NOMO-1 treated with dmso at 0.1 percent for 144 hours (cell line): ENCODE data around the gene EFNB1.

Source experiments
- DNase-seq: peaks from one replicate; lab custom pipeline; 2025; ENCODE audit not compliant: unreplicated experiment; lab: John Stamatoyannopoulos, UW

EFNB1 gene

DNA sequence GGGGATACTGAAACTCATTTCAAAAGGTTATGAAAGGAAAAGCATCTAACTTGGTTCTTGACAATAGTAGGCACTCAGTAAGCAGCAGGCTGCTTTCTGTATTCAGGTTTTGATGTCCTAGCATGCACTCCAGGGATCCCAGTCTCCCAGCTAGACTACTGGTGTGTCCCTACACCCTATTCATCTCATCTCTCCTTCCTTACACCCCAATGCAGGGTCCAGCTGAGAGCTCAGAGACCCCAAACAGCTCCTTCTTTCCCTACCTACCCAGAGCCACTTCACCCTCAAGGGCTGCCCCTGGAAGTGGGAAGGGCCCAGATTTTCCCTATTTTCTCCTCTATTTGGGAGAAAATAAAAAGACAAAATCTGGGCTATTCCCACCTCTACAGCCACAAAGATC is 1.6 kb upstream of the EFNB1 start:
- no peak for DNase-seq

DNA sequence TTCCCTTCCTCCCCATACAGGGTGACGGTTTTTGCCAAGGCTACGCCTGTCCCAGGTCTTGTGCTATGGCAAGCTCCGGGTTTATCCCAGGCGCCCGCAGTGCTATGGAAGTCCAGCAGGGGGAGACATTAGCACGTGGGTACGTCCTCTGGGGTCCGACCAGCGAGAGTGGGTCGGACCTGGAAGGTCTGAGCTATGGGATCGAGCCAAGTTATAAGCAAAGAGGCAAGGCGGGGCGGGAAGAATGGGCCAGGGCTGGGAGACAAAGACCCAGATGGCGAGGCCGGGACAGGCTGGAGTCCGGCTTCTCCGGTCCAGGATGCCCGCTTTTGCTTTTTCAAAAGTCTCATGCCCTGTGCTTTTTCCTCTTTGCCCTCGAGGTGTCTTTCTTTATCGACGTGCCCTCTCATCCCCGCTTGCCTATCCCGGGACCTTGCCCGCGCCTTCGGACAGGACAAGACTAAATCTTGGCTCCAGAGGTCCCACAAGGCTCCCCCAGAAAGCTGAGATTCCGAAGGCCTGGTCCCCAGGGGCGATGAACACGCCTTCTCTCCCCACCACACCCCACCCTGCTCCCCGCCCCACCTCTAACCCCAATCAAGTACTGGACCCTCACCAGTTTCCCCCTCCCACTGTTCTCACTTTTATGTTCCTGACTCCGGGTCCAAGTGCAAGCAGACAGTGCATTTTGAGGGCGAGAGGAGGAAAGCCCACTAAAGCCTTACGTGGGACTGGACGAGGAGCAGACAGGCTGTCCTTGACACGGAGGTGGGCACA is 785 bp upstream of the EFNB1 start:
- DNase-seq: peak; percentile 19

DNA sequence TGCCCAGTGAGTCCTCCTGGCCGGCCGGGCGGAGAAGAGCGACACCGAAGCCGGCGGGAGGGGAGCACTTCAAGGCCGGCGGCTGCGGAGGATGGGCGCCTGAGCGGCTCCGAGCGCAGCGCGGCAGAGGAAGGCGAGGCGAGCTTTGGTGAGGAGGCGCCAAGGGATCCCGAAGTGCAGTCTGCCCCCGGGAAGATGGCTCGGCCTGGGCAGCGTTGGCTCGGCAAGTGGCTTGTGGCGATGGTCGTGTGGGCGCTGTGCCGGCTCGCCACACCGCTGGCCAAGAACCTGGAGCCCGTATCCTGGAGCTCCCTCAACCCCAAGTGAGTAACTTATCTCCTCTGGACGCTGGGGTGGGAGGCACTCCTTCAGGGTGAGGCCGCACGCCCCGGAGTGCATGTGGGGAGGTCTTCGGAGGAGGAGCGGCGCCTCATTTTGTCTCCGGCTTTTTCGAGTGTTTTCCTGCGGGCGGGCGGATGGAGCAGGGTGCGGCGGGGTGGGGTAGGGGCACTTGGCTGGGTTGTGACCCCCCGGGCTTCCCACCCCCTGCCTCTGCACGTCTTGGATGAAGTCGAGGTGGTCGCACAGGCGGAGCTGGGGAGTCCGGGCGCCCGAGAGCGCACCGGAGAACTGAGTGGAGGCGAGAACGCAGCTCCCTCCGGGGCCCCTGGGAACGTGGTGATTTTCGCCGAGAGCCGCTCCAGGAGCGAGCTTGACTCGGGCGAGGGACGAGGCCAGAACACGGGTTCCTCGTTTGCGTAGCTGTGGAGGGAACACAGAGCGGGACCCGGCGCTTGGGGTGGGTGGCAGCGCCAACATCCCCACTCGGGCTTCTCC is 979 bp downstream of the EFNB1 start:
- DNase-seq: no peak

GRCh38 chrX:68830419-68831404 is 1.9 kb downstream of the EFNB1 start:
- DNase-seq: no peak

- DNase-seq: no peak
These were observed 2.7 kb downstream of the EFNB1 start for GRCh38 chrX:68831405-68832100.

GRCh38 chrX:68832101-68832416 is 3.2 kb downstream of the EFNB1 start:
- peak; percentile 71 for DNase-seq

DNA sequence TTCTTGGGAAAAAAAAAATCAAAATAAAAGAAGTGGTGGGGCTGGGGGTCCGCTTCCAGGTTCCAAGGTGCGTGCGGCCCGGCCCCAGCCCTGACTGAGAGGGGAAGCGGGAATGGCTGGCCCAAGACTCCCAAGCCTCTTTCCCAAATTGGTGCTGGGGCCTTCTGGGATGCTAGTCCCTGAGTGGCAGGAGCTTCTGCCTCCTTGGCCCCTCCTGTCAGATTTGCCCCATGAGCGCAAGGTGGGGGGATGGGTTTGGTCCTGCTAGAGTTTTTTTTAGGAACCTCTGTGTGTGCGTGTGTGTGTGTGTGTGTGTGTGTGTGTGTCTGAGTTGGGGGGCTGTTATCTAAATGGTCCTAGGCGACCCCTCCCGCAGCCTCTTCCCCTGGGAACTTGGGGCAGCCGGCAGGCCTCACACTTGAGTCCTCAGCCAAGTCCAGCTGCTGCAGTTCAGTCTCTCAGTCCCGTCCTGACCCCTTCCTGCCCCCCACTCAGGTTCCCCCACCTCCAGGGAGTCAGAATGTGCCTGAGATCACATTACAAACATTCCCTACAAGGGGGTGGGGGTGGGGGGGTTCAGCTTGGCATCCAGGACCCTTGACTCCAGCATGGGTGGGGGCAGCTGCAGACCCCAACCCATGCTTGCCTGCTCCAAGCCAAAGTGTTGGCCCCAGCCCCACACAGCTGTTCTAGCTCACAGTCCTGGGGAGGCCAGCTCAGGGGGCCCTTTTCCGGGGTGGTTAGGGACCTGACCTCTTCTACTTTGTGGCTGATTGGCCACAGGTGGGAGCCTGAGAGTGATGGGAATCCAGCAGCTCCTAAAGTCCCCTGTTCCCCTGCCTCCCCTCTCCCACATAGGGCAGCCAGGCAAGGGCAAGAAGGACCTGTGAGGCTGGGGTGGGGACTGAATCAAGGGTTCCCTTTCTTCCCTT is 4.0 kb downstream of the EFNB1 start:
- DNase-seq: no peak

- DNase-seq: no peak
These were observed 4.6 kb downstream of the EFNB1 start for GRCh38 chrX:68833448-68833805.

DNA sequence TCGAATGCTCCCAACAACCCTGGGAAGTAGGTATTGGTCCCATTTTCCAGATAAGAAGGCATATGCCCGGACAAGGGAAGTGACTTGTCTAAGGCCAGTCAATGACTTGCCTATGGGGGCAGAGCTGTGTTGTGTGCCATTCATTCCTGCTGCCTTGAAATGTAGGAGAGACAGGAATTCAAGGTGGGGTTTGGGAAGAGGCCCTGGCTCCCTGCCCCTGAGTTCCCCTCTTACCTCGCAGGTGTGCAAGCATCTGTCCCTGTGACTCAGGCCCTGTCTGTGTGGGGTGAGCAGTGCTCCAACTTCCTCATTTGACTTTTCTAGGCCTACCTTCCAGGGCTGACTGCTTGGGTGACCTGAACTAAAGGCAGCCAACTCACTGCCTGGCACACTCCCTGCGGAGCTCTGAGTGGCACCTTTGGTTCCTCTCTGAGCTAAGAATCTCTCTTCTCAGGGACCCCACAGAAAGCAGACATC is 5.1 kb downstream of the EFNB1 start:
- DNase-seq: no peak

DNA sequence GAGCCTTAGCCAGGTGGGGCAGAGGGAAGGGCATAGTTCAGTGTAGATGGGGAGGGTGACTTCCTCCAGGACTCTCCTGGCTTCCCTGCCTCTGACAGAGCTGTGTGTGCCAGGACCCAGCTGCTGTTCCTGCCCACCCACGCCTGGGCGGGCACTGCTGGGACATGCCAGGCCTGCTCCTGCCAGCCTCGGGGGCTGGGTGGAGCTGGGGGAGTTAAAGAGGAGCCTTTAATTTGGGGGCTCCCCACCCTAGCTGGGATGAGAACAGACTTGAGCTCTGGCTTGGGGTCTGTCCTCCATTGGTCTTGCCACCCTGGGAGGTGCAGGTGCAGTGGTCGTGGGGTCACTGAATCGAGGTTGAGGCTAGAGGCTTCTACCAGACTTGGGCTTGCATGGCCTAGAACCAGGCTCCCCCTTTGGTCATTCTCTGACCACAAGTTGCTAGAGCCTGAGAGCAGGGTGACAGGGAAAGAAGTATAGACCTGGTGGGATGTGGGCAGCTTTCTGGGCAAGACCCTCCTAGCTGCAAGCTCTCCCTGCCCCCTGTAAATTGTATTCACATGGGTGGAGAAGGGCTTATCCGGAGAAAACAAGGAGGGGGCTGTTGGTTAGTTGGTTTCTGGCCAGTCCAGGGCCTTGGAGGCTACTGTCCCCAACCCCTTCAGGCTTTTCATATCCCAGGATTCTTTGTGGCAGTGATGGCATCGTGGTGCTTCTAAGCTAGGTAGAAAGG is 5.7 kb downstream of the EFNB1 start:
- DNase-seq: no peak

DNA sequence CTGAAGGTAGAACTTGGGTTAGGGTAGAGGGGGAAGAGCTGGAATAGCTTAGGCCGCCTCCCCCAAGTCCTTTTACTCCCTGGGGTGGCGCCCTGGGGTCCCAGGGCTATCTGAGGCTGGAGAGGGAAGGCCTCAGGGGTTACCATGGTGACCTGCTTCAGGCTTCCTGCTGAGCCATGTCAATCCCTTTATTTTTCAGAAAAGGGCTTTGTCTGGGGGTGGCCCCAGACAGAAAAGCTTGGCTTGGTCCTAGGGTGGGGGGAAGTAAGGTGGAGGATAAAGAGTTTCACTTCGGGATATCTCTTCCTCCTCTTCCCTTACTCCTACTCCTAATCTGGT is 6.3 kb downstream of the EFNB1 start:
- DNase-seq: no peak

DNA sequence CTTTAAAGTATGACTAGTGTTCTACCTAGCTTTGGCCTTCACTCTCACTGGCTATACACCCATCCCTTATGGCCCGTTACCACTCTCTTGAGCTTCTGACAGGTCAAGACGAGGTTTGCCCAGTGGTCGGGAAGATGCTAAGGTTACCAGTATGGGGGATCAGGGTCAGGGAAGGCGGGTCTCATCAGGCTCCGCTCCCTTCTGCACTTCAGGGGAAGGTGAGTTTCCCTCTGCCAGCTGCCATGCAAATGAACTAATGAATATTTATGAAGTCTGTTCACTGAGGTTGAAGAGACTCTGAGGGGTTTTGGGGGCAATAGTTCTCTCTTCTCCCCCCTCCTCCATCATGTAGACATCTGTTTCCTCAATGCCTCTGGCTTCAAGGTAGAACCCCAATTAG is 6.6 kb downstream of the EFNB1 start:
- DNase-seq: no peak

GRCh38 chrX:68837119-68837518 is 8.3 kb downstream of the EFNB1 start:
- no peak for DNase-seq

- no peak for DNase-seq
These were observed 9.7 kb downstream of the EFNB1 start for GRCh38 chrX:68838571-68838910.

DNA sequence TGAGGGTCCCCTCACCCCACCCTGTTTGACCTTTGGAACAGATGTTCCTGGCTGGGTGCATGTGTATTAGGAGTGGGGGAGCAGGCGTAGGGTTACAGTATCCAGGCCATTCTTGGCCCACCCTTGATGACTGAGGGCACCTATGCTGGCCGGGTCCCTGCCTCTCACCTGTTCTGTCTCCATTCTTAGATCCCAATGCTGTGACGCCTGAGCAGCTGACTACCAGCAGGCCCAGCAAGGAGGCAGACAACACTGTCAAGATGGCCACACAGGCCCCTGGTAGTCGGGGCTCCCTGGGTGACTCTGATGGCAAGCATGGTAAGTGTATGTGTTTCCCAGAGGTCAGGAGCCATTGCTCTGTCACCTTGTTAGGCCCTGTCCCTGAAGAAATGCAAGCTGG is 10.9 kb downstream of the EFNB1 start:
- DNase-seq: no peak

DNA sequence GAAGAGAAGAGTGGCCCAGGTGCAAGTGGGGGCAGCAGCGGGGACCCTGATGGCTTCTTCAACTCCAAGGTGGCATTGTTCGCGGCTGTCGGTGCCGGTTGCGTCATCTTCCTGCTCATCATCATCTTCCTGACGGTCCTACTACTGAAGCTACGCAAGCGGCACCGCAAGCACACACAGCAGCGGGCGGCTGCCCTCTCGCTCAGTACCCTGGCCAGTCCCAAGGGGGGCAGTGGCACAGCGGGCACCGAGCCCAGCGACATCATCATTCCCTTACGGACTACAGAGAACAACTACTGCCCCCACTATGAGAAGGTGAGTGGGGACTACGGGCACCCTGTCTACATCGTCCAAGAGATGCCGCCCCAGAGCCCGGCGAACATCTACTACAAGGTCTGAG is 11.4 kb downstream of the EFNB1 start:
- DNase-seq: no peak

- peak; percentile 7 for DNase-seq
These were observed 12.6 kb downstream of the EFNB1 start for GRCh38 chrX:68841251-68842049.

DNA sequence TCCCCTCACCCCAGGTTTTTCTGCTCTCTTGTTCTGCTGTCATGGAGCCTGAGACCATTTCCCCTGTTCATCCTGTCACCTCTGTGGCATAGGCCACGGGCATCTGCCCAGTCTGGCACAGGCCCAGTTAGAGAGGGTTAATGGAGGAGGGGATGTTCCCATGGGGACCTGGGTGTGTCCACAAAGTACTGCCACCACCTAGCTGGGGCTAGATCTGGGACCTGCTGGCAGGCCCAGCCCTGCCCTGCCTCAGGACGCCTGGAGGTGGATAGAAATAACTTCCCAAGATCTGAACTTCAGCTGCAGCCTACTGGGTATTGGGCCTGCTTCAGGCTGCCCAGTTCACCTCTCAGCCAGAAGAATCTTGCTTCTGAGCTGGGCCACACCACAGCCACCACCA is 13.5 kb downstream of the EFNB1 start:
- no peak for DNase-seq
